ENCODE data around the gene DDX11.
"Not testable (repeated sequence)": the region's sequence is repeated elsewhere in the genome, so short reads cannot be mapped to it uniquely, and the experiment has no call there.

The DDX11 gene

DNA sequence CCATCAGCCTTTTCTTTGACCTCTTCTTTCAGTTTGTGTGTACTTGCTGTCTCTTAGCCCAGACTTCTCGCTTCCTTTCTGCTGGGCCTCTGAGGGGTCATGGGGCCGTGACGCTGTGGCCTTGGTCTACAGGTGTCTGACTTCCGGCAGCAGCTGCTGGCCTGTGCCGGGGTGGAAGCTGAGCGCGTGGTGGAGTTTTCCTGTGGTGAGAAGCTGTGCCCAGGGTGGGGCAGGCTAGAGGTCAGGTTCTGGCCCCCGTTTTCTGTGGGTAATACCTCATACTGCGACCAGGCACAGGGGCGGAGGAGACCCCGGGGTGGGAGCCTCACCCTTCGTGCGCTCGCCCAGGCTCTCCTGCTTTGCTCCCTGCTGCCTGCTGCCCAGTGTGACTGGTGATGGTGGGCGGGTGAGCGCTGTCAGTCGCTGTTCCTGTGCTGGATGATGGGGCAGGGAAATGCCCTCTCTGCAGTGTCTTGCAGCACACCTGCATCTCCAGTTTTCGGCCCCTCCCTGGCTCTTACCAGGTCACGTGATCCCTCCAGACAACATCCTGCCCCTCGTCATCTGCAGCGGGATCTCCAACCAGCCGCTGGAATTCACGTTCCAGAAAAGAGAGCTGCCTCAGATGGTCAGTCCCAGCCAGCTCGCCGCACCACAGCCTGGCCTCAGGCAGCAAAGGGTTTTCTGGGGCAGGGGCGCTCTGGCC, 27.0 kb downstream of the DDX11 start:
- not testable (repeated sequence) for DNase-seq

GRCh38 chr12:31102125-31102524, 28.5 kb downstream of the DDX11 start:
- DNase-seq: not testable (repeated sequence)

- DNase-seq: not testable (repeated sequence)
These were observed 28.9 kb downstream of the DDX11 start for GRCh38 chr12:31102596-31102995.

GRCh38 chr12:31103561-31103975, 29.9 kb downstream of the DDX11 start:
- not testable (repeated sequence) for DNase-seq

DNA sequence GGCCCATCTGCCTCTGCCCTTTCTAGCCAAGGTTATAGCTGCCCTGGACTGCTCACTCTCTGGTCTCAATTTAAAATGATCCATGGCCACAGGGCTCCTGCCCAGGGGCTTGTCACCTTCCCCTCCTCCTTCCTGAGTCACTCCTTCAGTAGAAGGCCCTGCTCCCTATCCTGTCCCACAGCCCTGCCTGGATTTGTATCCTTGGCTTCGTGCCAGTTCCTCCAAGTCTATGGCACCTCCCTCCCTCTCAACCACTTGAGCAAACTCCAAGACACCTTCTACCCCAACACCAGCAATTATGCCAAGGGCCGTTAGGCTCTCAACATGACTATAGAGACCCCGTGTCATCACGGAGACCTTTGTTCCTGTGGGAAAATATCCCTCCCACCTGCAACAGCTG, 30.6 kb downstream of the DDX11 start:
- DNase-seq: not testable (repeated sequence)

DNA sequence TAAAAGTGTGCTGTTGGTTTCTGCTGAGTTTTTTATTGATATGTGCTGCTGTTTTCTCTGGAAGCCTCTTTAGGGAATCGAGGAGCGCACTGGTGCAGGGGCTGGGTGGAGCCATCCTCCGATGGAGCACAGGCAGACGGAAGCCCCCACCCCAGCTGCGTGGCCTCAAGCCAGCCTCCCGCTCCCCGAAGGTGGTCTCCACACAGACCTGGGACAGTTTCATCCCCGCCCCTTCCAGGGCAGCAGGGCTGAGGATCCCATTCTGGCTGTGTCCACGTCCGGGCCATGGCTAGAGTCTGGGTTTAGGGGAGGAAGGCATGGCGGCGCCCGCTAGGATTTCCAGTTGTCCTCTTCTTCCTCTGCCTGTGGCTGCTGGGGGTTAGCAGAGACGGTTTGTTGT, 31.1 kb downstream of the DDX11 start:
- not testable (repeated sequence) for DNase-seq

- no peak for DNase-seq
These were observed 32.0 kb downstream of the DDX11 start for GRCh38 chr12:31105668-31106067.

DNA sequence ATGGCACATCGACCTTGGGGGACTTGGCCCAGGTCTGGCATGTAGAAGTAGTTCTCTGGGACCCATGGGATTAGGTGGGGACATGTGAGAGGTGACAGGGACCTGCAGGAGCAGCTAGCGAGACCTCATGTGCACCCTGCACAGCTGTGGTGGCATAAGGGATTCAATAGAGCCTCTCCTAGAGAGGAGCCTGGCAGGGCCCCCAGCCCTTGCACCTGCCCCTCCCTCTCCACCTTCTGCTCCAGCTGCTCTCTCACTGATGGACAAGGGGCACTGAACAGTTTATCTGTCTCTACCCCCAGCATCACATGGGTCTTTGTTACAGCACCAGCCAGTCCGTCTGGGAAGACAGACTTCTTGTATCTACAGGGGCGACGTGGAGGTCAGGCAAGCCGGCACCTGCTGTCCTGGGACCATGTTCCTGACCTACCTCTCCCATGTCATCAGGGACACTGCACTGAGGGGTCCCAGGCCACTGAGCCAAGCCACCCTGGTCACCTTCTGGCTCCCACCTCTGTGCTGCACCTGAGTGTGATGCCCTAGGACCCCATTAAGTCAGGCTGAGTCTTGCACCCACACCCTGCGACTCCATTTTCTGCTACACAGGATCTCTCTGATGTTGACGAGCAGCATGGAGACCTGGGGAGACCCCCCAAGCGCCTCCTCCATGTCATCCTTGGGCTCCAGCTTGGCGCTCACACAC, 32.6 kb downstream of the DDX11 start:
- peak; percentile 60 for DNase-seq

- DNase-seq: not testable (repeated sequence)
These were observed 36.1 kb downstream of the DDX11 start for GRCh38 chr12:31109773-31110172.

DNA sequence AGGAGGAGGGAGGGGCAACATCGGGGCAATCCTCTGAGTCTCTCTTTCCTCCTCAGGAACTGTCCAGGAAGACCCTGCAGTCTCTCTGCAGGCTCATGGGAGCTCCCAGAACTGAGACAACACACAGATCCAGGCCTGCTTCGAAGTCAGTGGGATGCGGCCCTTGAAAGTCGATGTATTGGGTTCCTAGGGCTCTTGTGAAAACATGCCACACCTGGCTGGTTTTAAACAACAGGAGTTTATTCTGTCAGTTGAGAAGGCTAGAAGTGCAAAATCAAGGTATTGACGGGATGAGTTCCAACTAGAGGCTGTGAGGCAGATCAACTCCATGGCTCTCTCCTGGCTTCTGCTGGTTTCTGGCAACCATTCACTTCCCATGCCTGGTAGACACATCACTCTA, 36.6 kb downstream of the DDX11 start:
- DNase-seq: not testable (repeated sequence)

DNA sequence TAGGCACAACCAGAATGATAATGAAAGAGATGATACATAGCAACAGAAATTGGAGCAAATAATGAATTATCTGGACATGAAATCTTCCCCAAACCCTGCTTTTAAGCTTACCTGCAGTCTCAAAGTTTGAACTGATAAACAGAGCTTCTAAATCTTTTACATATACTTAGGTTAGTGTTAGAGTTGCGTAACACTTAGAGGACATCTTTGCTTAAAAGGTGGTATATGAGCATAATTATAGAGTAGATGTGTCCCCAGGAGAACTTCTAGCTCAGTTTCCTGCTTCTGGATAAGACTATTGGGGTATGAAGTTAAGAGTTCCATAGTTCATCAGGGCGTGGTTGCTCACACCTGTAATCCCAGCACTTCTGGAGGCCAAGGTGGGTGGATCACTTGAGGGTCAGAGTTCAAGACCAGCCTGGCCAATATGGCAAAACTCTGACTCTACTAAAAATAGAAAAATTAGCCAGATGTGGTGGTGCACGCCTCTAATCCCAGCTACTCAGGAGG, 41.5 kb downstream of the DDX11 start:
- not testable (repeated sequence) for DNase-seq

DNA sequence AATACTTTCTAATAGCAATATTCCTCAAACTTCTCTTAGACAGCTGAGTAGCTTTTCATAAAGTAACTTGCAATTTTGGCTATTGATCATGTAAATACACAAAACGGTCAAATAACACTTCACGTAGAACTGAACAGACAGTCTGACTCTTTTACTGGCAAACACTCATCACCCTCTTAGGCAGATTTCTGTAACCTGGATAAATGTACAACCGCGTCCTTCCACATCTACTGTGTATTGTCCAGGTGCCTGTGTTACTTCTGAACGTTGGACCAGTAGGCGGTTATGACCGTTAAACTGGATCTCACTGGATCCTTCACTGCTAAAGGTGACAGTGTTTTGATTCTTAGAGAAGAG, 43.2 kb downstream of the DDX11 start:
- DNase-seq: not testable (repeated sequence)

GRCh38 chr12:31117203-31118011, 43.7 kb downstream of the DDX11 start:
- DNase-seq: peak; percentile 88

DNA sequence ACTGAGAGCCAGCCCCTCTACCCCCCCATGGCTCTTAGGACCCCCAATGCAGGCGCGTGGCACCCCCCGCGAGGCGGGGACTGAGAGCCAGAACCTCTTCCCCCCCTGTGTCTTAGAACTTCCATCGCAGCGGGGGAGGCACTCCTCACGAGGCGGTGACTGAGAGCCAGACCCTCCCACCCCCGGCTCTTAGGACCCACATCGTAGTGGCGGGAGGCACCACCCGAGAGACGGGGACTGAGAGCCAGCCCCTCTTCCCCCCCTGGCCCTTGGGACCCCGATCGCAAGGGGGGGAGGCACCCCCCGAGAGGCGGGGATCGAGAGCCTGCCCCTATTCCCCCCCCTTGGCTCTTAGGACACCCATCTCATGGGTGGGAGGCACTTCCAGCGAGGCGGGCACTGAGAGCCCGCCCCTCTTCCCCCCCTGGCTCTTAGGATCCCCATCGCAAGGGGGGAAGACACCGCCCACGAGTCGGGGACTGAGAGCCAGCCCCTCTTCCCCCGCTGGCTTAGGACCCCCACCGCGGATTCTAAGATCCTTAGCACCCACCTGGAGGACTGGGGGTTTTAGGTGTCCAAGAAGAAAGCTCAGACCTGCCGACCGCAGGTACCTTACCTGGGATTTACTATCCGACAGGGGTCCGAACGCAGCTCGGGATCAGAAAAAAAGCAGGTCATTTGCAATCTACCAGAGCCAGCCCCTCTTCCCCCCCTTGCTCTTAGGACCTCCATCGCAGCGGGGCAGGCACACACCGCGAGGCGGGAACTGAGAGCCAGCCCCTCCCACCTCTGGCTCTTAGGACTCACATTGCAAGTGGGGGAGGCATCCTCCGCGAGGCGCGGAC, 44.9 kb downstream of the DDX11 start:
- peak; percentile 94 for DNase-seq

DNA sequence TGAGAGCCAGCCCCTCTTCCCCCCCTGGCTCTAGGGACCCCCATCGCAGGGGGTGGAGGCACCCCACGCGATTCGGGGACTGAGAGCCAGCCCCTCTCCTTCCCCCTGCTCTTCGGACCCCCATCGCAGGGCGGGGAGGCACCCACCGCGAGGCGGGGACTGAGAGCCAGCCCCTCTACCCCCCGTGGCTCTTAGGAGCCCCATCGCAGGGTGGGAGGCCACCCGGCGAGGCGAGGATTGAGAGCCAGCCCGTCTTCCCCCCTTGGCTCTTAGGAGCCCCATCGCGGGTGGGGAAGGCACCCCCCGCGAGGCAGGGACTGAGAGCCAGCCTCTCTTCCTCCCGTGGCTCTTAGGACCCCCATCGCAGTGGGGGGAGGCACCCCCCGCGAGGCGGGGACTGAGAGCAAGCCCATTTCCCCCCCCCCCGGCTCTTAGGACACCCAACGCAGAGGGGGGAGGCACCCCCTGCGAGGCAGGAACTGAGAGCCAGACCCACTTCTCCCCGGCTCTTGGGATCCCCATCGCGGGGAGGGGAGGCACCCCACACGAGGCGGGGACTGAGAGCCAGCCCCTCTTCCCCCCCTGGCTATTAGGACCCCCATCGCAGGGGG, 45.6 kb downstream of the DDX11 start:
- peak; percentile 69 for DNase-seq

DNA sequence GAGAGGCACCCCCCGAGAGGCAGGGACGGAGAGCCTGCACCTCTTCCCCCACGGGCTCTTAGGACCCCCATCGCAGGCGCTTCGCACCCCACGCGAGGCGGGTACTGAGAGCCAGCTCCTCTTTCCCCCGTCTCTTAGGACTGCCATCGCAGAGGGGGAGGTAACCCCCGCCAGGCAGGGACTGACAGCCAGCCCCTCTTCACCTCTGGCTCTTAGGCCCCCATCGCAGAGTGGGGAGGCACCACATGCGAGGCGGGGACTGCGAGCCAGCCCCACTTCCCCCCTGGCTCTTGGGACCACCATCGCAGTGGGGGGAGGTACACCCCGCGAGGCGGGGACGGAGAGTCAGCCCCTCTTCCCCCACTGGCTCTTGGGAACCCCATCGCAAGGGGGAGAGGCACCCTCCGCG, 46.1 kb downstream of the DDX11 start:
- no peak for DNase-seq

- no peak for DNase-seq
These were observed 46.8 kb downstream of the DDX11 start for GRCh38 chr12:31120392-31121008.

GRCh38 chr12:31121022-31121728, 47.5 kb downstream of the DDX11 start:
- not testable (repeated sequence) for DNase-seq

DNA sequence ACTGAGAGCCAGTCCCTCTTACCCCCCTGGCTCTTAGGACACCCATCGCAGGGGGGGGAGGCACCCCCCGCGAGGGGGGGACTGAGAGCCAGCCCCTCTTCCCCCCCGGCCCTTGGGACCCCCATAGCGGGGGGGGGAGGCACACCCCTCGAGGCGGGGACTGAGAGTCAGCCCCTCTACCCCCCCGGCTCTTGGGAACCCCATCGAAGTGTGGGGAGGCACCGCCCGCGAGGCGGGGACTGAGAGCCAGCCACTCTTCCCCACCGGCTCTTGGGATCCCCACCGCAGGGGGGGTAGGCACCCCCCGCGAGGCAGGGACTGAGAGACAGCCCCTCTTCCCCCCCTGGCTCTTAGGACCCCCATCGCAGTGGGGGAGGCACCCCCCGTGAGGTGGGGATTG, 48.8 kb downstream of the DDX11 start:
- DNase-seq: no peak

- not testable (repeated sequence) for DNase-seq
These were observed 50.5 kb downstream of the DDX11 start for GRCh38 chr12:31124158-31124557.

GRCh38 chr12:31125171-31125570, 51.5 kb downstream of the DDX11 start:
- DNase-seq: not testable (repeated sequence)

Data from NCI-H82 (cell line).